CD4-positive, alpha-beta T cell treated with Interleukin-4 for 4 hours (primary cell): Measurements from ENCODE around the gene TPST2.

Source experiments
- DNase-seq: peaks from one replicate; pipeline ENCODE4 v3.0.0-alpha.2; 2020

TPST2 gene

DNA sequence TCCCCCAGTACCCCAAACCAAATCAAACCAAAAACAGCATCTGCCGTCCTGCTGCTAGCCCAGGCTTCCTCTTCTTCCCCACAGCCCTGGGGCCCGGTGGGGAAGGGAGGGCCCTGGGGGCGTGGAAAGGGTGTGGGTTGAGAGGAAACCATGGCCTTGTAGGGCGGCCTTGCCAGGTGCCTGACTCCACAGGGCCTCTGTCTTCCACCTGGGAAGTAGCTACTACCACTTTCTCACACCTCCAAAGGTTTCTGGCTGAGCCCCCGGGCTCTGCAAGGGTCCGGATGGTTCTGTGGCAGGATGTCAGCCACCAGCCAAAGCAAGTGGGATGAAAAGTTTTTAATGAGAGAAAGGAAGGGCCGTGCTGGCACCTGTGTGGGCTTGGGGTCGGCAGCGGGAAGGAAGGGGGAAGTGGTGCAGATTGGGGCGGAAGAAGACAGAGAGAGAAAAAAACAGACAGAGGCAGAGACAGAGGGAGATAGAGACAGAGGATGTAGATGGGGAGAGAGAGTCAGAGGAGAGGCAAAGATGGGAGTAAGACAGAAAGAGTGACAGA, 10.5 kb downstream of the TPST2 start:
- DNase-seq = peak; percentile 52

DNA sequence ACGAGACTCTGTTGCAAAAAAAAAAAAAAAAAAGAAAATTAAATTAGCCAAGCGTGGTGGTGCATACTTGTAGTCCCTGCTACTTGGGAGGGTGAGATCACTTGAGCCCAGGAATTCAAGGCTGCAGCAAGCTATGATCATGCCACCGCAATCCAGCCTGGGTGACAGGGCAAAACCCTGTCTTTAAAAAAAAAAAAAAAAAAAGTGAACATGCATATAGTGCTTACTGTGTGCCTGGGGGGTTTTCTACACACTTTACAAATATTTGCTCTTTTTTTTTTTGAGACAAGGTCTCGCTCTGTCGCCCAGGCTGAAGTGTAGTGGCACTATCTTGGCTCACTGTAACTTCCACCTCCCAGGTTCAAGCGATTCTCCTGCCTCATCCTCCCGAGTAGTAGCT, 12.9 kb downstream of the TPST2 start:
- no peak for DNase-seq

DNA sequence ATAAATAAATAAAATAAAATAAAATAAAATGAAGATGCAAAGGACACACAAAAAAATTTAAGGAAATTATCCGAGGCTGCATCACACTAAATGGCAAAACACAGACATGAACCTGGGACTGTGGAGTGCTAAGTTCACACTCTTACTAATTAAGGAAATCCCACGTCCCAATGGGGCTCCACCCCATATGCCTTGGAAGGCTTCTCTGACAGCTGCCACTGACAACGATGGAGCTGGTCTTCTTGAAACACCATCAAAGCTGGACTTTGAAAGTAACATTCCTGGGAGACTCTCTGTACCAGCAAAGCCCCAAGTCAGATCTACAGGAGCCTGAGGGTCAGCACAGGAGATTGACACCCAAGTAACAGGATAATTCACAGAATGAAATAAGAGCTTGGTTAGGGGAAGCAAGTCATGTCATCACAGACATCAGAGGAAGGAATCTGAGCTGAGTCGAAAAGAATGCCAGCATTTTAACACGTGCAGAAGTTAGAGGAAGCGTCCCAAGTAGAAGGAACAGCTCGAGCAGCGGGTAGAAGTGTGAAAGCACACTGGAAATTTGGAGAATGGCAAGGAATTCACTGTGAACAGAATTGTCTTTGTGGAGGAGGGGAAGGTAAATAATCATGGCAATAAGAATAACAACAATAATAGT, 13.8 kb downstream of the TPST2 start:
- DNase-seq = no peak

DNA sequence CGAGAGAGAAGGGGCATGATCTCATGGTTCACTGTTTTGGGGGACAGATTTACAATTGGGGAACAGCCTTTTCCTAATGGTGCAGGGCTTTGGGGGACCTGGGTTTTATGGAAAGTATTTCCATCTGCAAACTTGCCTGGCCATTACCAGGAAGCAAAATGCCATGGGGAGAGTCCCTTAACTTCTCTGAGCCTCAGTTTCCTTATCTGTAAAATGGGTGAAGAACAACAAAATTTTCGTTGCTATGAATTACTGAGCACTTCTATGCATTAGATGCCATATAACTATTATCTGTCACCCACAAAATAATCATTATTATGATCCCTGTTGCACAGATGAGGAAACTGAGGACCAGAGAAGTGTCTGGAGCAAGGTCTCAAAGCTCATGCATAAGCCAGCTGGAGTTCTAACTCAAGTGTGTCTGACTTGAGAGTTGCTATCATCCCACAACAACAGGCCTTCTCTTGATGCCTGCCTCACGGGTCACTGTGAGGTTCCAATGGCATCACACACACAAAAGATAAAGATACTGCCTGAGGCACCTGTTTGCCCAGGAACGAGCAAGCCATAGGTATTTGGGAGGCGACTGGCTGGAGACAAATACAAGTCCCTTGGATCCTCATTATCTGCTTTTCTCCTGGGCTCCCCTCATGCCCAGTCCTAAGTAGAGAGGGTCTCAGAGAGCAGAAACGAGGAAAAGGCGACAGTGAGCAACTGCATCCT, 15.8 kb downstream of the TPST2 start:
- no peak for DNase-seq

DNA sequence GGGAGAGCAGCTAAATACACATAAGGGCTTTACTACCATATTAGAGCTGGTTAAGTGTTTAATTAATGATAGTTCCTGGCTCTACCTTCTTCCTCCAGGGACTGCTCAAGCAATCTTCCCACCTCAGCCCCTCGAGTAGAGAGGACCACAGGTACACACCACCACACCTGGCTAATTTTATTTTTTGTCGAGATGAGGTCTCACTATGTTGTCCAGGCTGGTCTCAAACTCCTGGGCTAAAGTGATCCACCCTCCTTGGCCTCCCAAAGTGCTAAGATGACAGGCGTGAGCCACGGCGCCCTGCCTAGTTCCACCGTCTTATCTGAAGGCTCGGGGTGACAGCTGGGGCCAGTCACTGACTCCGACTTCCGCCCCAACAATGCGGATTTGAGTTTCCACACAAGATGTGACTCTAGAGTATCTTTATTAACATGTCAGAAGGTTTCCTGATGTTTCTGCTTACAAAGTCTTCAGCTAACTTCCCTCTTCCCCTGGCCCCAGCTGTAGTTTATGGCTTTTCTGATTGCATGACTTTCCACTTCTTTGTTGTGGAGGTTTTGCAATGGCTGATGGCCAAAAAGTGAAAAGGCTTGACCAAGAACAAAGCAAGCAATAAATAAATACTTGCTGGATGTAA, 16.8 kb downstream of the TPST2 start:
- peak; percentile 13 for DNase-seq

DNA sequence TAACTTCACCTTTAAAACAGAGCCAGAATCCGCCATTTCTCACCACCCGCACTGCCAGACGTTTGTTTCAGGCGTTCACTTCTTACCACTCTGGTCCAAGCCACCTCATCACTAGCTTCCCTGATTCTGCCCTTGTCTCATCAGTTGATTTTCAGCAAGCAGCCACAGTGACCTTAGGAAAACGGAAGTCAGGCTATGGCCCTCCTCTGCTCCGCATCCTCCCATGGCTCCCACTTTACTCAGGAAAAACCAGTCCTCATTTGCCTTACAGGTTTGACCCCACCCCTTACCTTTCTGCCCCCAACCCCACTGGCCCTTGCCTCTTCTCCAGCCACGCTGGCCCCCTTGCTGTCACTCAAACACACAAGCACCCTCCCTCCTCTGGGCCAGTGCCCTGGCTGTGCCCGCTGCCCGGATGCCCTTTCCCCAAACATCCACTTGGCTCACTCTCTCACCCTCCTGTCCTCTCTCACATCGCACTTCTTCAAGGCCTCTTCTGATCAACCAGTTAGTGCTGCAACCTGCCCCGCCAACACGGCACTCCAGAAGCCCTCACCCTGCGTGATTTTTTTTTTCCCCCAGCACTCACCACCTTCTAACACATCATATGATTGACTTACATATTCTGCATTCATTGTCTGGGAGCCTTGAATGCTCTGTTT, 18.9 kb downstream of the TPST2 start:
- no peak for DNase-seq

DNA sequence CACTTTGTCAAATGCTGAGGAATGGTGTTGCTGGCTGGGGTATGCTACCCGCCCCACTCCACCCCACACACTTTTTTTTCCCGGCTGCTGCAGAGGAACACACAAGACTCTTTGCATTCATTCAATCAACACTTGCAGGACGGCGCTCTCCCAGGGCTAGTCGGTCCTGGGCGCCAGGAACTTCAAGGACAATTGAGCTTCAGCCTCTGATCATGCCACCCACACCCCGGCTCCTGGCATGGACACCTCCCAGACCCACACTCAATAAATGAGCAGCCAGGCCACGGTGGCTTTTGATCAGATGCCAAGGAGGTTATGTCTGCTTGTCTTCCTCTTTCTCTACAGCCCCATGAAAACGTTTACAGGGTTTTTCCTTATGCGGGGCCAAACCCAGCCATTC, 19.8 kb downstream of the TPST2 start:
- DNase-seq = no peak

DNA sequence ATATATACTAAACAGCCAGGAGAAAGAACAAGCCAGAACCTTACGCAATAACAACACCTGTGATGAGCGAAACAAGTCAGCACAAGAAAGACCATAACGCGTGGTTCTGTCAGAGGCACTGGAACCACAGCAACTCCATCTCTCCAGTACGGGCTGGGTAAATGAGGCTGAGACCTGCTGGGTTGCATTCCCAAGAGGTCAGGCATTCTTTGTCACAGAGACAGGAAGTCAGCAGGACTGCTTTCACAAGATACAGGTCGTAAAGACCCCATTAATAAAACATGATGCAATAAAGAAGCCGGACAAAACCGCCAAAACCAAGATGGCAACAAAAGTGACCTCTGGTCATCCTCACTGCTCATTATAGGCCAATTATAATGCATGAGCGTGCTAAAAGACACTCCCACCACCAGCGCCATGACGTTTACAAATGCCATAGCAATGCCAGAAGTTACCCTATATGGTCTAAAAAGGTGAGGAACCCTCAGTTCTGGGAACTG, 21.7 kb downstream of the TPST2 start:
- no peak for DNase-seq

DNA sequence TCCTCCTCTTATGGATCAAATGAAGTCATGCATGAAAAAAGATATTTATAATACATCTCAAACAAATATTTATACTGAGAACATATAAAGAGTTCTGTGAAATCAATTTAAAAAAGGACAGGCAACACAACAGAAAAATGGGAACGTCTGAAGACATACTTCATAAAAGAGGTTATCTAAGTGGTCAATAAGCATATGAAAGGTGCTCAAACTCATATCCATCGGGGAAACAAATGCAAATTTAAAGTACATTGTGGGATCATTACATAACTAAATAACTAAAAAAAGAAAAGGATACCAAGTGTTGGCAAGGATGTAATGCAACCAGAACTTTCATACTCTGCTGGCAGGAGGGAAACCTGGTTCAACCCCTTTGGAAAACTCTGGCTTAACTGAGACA, 22.3 kb downstream of the TPST2 start:
- DNase-seq = no peak

DNA sequence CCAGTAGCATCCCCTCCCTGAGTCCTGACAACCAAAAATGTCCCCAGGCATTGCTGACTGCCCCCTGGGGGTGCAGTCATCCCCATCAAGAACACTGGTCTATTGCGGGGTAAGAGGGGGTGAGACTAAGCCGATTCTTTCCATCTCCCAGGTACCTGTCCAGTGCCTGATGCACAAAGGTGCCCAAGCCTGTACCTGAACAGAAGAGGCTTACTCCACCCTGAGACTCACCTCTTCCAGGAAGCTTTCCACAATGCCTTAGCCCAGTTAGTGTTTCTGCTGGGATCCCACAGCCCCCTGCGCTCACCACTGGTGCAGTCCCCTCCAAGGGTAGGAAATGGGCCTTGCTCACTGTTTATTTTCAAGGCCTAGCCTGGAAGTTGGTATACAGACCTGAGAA, 22.9 kb downstream of the TPST2 start:
- DNase-seq = no peak

DNA sequence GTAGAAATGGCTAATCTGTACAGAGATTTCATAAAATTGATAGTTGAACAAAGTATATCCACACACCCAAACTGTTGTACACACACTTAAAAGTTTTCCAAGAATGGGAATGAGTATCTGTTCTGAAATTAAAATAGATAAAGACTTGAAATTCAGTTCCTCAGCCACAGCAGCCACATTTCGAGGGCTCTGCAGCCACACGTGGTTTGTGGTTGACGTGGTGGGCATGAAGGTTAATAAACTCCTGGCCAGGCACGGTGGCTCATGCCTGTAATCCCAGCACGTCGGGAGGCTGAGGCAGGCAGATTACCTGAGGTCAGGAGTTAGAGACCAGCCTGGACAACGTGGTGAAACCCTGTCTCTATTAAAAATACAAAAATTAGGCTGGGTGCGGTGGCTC, 24.0 kb downstream of the TPST2 start:
- no peak for DNase-seq

DNA sequence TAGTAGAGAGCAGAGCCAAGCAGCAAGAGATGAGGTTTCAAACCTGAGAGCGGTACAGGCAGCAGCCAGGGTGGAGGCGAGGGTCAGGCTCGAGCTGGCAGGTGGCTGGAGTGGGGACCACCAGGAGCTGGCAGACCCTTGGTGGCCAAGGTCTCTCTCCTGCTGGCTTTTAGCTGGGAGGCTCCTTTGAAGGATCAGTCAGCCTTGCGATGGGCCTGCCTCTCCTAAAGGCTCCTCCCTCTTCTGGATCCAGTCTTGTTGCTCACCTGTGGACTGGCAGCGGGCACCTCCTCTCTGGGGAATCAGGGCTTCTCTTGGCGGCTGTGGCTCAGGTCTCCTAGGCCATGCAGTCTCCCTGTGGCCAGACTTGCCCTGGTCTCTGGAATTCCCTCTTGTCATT, 24.8 kb downstream of the TPST2 start:
- DNase-seq = no peak

DNA sequence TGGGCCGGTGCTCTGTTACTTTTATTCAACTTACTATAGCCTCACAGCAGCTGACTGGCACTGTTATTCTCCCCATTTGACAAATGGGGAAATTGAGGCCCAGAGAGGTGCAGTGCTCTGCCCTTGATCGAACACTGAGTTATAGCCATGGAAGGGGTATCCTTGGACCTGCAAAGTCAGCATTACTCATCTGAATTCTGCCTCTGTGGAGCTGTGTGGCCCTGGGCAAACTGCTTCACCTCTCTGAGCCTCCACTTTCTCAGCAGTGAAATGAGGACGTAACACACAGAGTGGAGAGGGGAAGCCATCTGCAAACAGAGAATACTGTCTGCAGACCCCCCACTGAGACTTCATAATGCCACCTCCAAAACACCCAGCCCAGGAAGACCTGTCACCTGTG, 25.3 kb downstream of the TPST2 start:
- no peak for DNase-seq

DNA sequence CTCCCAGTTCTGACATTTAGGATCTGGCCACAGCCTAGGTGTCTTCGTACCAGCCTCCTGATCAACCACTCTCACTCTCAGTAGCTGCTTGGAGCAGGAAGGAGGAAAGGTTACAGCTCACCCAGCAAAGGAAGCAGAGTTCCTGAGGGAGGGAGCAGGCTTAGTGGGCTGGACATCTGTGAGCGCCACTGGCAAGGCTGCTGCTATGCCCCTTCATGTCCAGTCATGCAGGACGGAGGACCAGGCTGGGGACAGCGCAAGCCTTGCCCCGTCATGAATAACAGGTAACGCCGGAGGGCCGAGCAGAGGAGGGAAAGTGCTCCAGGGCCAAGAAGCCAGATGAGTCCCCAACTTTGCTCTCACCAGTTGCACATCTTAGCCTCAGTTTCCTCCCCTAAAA, 25.8 kb downstream of the TPST2 start:
- no peak for DNase-seq

DNA sequence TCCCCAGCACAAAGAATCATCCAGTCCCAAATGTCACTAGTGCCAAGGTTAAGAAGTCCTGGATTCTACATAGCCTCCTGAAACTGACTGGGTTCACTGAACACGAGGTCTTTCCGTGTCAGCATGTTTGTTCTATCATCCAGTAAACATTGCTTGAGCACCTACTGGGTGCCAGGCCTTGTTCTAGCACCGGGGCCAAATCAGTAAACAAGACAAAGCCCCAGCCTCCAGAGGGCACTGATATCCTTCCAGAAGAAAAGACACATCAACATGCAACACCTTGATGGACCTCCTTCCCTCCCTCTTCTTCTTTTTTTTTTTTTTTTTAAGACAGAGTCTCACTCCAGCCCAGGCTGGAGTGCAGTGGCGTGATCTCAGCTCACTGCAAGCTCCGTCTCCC, 26.9 kb downstream of the TPST2 start:
- peak; percentile 27 for DNase-seq

DNA sequence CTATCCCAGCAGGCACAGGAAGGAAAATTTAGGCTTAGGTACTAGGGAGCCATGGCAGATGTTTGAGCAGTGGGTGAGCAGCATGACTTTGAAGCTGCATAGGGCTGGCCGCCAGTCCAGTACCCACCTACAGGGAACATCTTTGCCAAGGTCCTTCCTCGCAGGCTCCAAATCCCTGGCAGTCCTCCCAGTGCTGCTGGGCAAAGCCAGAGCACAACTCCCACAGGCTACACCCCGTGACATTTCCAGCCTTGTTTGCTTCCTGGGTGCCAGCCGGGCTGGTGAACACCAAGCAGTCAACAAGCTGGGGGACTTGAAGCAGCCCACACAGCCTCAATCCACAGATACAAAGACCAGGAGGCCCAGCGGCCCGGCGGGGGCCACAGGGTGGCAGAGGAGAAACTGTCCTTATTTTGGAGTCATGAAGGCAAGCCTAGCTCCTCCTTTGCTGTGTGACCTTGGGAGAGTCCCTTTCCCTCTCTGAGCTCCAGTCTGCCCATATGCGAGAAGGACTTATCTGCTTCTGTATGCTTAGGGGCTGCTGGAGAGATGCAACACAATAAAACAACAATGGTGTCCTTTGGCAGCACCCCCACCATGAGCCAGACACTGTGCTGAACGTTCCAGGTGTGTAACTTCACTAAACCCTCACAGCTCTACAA, 28.0 kb downstream of the TPST2 start:
- DNase-seq = no peak

DNA sequence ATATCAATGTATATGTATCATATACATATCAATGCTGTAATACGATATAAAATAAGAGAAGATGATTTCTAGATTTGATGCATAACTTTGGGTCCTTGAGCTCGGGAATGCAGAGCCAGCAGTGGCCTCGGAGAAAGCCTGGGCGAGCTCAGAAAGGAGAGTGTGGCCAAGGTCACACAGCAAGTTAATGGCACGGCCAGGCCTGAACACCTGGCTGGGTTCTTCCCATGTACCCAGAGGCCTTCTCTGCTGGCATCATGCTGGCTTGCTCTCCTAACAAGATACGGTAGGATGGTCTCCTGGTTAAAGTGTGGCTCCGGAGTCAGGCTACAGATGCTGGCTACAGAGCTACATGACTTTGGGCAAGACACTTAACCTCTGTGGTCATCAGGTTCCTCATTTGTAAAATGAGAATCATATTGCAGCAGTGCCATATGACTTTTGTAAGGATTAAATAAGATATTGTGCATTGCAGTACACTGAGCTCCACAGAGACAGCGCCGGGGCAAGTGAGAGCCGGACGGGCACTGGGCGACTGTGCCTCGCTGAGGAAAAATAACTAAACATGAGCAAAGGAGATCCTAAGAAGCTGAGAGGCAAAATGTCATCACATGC, 29.9 kb downstream of the TPST2 start:
- DNase-seq = no peak

DNA sequence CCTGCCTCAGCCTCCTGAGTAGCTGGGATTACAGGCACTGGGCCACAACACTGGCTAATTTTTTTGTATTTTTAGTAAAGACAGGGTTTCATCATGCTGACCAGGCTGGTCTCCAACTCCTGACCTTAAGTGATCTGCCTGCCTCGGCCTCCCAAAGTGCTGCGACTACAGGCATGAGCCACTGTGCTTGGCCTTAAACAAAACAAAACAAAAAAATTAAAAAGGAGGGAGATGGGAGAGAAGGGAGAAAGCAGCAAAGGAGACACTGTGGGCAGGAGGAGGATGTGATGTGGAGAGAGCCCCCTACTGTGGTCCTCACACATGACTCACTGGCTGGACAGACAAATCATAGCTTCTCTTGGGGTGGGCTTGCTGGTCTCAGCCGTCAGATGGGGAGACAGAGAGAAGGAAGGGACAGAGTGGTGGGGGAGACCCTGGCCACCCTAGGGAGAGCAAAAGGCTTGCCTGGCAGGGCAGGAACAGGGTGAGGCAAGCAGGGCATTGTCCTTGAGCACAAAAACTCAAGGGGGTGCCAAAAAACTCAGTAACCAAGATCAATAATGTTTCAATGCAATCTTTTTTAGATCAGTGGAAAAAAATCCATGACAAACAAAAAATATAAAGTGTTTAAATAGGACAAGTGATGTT, 31.6 kb downstream of the TPST2 start:
- DNase-seq = no peak

DNA sequence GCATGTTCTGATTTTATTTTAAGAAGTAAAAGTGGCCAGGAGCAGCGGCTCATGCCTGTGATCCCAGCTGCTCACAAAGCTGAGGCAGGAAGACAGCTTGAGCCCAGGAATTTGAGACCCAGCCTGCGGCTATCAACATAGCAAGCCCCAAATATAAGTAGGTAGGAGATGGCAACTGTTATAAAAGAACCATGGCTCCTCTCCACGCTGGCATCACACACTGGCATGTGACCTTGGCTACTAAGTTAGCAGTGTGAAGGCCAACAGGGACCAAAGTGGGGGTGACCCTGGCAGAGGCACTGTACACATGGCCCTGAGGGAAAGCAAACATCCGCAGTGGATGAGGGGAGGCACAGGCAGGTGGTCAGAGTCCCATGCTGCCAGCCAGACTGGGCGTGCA, 33.0 kb downstream of the TPST2 start:
- no peak for DNase-seq

DNA sequence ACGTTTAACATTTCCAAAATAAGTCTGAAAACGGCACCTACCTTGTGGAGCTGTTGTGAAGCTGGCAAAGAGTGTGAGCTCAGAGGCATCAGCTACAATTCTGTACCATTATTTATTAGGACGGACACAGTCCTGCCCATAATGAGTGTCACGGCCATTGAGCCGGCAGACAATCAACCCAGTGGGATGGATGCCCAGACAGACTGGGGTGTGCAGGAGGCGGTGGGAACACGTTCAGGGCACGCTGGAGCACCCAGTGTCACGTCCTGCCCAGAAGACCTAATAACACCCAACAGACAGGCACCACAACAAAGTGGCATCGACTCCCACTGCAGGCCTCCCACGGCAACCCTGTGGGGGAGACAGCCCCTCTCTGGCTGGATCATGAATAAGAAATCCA, 34.5 kb downstream of the TPST2 start:
- no peak for DNase-seq

DNA sequence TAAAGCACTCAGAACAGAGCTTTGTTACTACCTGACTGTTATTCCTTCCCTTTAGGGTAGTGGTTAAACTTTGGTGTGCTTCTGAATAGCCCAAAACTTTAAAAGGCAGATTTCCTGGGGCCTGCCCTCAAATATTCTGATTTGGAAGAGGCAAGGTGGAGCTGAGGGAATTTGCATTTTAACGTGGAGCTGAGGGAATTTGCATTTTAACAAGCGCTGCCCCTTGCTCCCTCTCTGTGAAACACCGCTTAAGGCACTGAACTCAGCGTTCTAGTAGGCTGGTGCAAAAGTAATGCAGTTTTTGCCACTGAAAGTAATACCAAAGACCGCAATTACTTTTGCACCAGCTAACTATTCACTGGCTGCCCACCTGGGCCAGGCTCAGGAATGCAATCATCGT, 35.0 kb downstream of the TPST2 start:
- no peak for DNase-seq
